ENCODE data around the gene CASP4. TPM values are rescaled to one million over a fixed set of nuclear protein-coding genes. Genes with fewer than 3 reads are reported as not detected.

The CASP4 gene
- total and polyA plus RNA-seq, 2 experiments from 2014 or later = 0.35 TPM; not detected in 1

DNA sequence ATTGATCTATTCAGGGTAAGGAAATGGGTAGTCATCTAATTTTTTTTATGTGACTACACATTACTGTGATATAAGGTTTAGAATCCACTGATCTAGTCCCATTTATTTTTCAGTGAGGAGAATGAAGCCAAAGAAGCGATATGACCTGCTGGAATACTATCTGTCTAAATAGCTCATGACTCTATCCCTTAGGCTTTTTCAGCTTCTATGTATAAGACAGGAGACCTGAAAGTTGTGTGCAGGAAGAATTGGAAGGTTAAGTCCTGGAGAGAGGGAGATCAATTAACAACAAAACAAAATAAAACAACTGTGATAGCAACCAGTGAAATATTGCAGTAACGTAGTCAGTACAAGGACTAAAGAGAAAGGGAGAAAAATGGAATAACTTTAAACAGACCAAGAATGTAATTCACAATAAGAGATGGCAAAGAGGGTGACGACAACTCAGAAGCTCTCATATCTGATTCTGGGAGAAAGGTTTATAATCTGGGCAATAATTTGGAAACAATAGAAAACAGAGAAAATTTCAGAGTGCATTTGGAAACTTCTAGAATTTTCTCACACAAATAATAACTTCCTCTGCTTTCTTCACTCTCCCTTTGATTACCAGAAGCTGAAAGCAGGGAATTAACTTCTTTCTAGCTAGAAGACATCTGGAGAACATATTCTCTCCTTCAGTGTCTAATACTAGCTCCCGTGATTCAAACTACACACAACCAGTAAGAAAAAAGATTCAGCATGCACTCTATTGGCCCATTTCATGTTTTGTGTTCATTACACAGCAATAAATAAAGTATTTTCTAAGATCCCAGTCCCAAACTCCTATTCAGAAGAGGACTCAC is 50.9 kb downstream of the CASP4 start:
- Histone ChIP-seq H3K4me1 (ENCODE audit: insufficient read depth) (no peaks in the 10 kb centered on the region), H3K27me3 (ENCODE audit: insufficient read depth) (no peaks in the 10 kb centered on the region), H3K4me2 (no peak overlapping the region), H3K9me2 (ENCODE audit: insufficient read depth) (no peaks in the 10 kb centered on the region), H3K27ac (ENCODE audit: low read depth) (no peak overlapping the region), H3K79me2 (replicated peaks; ENCODE audit: insufficient read depth) (no peaks in the 10 kb centered on the region), H2AFZ (peak overlapping the region; percentile 35), H3F3A (replicated peaks; ENCODE audit: low read depth) (no peaks in the 10 kb centered on the region), H3K36me3 (ENCODE audit: insufficient read depth) (no peaks in the 10 kb centered on the region), H4K20me1 (replicated peaks; ENCODE audit: insufficient read depth) (no peaks in the 10 kb centered on the region), H3K4me3 (no peak overlapping the region)
- Mint-ChIP-seq H3K4me1 (peaks cover 2% of the 10 kb centered on the region; the same call in 2 of the 3 replicates), H3K36me3 (ENCODE audit: low read depth) (0 out of 3 replicates have a peak, but pooled peaks cover 4% of the 10 kb centered on the region), H3K9me3 (no peaks in the 10 kb centered on the region), H3K27me3 (ENCODE audit: insufficient read depth, low read depth, poor library complexity) (peaks cover 4% of the 10 kb centered on the region), H3K4me3 (no peak overlapping the region), H3K27ac (no peak overlapping the region)
- TF ChIP-seq ZNF462 (CRISPR knock-in tag; IDR thresholded peaks at IDR 0.05) (no peak), EZH2 (IDR thresholded peaks at IDR 0.05; ENCODE audit: low read depth, unreplicated experiment) (no peak), POLR2AphosphoS5 (IDR thresholded peaks at IDR 0.05; ENCODE audit: low read depth) (no peak), ZNF331 (CRISPR knock-in tag; IDR thresholded peaks at IDR 0.05; ENCODE audit: low read depth) (no peak), NANOG (IDR thresholded peaks at IDR 0.05; ENCODE audit: borderline replicate concordance) (no peak), JUNB (IDR thresholded peaks at IDR 0.05; ENCODE audit: unreplicated experiment) (no peak), EZH2phosphoT487 (IDR thresholded peaks at IDR 0.05; ENCODE audit: unreplicated experiment) (no peak), STAT1 (IDR thresholded peaks at IDR 0.05; ENCODE audit: unreplicated experiment) (no peak), ZNF114 (CRISPR knock-in tag; IDR thresholded peaks at IDR 0.05) (no peak), CREB1 (CRISPR knock-in tag; IDR thresholded peaks at IDR 0.05; ENCODE audit: low read depth) (no peak), ETS1 (IDR thresholded peaks at IDR 0.05) (no peak)
- TF ChIP-seq, protein P1, sequence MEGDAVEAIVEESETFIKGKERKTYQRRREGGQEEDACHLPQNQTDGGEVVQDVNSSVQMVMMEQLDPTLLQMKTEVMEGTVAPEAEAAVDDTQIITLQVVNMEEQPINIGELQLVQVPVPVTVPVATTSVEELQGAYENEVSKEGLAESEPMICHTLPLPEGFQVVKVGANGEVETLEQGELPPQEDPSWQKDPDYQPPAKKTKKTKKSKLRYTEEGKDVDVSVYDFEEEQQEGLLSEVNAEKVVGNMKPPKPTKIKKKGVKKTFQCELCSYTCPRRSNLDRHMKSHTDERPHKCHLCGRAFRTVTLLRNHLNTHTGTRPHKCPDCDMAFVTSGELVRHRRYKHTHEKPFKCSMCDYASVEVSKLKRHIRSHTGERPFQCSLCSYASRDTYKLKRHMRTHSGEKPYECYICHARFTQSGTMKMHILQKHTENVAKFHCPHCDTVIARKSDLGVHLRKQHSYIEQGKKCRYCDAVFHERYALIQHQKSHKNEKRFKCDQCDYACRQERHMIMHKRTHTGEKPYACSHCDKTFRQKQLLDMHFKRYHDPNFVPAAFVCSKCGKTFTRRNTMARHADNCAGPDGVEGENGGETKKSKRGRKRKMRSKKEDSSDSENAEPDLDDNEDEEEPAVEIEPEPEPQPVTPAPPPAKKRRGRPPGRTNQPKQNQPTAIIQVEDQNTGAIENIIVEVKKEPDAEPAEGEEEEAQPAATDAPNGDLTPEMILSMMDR (conservative IDR thresholded peaks at IDR 0.05; ENCODE audit: low read depth in 2 of 2) = no peak
- TF ChIP-seq, protein P2, sequence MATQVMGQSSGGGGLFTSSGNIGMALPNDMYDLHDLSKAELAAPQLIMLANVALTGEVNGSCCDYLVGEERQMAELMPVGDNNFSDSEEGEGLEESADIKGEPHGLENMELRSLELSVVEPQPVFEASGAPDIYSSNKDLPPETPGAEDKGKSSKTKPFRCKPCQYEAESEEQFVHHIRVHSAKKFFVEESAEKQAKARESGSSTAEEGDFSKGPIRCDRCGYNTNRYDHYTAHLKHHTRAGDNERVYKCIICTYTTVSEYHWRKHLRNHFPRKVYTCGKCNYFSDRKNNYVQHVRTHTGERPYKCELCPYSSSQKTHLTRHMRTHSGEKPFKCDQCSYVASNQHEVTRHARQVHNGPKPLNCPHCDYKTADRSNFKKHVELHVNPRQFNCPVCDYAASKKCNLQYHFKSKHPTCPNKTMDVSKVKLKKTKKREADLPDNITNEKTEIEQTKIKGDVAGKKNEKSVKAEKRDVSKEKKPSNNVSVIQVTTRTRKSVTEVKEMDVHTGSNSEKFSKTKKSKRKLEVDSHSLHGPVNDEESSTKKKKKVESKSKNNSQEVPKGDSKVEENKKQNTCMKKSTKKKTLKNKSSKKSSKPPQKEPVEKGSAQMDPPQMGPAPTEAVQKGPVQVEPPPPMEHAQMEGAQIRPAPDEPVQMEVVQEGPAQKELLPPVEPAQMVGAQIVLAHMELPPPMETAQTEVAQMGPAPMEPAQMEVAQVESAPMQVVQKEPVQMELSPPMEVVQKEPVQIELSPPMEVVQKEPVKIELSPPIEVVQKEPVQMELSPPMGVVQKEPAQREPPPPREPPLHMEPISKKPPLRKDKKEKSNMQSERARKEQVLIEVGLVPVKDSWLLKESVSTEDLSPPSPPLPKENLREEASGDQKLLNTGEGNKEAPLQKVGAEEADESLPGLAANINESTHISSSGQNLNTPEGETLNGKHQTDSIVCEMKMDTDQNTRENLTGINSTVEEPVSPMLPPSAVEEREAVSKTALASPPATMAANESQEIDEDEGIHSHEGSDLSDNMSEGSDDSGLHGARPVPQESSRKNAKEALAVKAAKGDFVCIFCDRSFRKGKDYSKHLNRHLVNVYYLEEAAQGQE (IDR thresholded peaks at IDR 0.05; ENCODE audit: unreplicated experiment) = no peak
- no peak for ATAC-seq
- no peak for DNase-seq (ENCODE audit: low spot score)

Measured in GM23338 (cell line).